ENCODE results near the gene ATG4B.
A peak's percentile ranks its signal among the peaks of the same experiment; 100 is the strongest.
"Not testable (repeated sequence)": the region's sequence is repeated elsewhere in the genome, so short reads cannot be mapped to it uniquely, and the experiment has no call there.

ATG4B gene

DNA sequence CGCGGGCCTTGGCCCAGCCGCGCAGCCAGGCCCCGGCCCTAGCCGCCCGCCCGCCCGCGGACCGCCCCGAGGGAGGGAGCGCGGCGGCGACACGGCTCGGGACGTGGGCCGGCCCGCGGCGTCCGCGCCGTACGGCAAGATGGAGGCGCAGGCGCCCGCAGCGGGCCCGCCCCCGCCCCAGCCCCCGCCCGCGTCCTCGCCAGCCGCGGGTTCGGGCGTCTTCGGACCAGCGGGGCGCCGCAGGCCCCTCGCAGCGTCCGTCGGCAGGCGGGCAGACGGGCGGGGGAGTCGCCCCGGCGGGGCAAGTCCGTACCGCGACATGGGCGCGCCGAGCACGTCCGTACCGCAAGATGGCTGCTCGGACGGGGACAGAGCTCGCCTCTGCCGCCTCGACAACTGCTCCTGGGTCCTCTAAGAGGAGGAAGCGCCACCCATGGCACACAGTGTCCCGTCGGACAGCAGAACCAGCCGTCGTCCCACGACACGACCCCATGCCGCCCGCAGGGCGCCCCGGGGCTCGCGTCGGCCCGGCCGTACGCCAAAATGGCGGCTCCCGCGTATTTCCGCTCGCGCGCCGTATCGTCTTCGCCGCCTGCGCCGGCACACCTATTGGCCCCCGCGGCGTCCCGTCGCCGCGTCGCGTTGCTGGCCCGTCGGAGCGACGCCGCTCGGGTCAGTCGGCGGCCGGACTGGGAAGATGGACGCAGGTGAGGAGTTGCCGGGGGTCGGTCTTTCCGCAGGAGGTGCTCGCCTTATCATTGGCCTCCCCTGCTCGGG, at the start of gene ATG4B, which contains the start of gene THAP4:
Gene ATG4B, plus strand, starts transcription at position 676 of the 777 bp plus-strand sequence. Its CDS starts 22 bp downstream, at position 698.
Gene THAP4, minus strand, starts transcription at position 141 of the 777 bp plus-strand sequence. CDS start 141 bp downstream, outside the sequence.
- DNase-seq = peak; percentile 78 to 81

DNA sequence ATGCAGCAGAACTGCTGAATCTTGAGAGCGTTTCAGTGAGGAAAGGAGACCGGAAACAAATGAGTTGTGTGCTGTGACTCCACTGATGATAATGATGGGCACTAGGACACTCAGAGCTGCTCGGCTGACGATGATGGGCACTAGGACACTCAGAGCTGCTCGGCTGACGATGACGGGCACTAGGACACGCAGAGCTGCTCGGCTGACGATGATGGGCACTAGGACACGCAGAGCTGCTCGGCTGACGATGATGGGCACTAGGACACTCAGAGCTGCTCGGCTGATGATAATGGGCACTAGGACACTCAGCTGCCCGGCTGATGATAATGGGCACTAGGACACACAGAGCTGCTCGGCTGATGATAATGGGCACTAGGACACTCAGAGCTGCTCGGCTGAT, 47.6 kb upstream of the ATG4B start:
- not testable (repeated sequence) for DNase-seq

GRCh38 chr2:241590496-241591455, 46.7 kb upstream of the ATG4B start:
- DNase-seq = not testable (repeated sequence)

GRCh38 chr2:241592126-241592845, 45.2 kb upstream of the ATG4B start:
- no peak for DNase-seq

DNA sequence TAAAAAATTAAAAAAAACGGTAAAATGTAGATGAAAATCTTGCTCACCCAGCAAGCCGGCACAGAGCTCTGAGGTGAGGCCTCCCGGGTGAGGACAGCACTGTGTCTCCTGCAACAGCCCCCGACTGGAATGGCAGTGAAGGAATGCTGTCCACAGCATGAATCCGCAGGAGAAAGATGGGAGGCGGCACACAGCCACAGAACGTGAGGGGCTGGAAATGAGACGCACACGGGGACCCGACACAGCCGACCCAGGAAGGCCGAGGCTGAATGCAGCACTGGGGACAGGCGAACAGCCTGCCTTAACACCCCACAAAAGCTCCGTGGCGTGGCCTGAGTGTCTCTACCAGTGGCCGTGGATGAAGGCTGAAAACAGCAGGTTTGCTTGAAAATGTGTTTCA, 44.2 kb upstream of the ATG4B start:
- DNase-seq = no peak

DNA sequence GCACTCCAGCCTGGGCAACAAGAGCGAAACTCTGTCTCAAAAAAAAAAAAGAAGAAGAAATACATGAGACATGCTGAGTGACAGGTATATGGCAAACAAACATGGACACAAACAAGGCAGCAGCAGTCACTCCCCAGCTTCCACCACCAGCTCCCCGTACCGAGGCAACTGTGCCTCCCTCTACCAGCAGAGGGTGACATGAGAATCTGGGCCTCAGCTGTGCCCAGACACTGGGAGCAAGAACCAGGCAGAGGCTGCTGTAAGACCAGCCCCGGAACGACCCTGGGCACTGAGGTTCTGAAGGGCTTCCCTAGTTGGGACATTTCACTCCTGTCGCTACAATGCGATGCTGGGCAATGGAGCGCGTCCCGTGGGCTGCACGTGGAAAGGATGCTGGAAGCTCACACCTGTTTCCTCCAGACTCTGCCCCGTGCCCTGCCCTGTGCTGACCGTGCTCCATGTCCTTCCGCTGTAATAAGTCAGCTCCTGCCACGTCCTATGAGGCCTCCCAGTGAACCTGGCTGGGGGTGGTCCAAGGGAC, 41.8 kb upstream of the ATG4B start:
- peak; percentile 14 to 28 for DNase-seq

DNA sequence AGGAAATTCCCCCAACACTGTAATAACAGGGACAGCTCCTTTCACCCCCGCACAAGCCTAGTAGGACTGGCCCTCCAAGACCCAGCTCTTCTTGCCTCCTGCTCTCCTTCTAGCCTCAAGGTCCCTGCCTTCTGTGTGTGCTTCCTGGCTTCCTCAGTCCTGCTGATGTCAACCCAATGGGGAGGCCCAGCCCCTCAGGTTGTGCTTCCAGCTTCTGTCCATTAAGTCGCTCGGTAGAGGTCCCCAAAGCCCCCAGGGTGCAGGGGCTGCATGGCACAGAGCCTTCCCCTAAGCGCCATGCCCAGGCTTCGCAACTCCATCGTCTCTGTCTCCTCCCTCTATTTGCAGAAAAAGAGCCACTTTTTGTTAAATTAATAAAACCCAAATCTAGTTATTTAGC, 39.9 kb upstream of the ATG4B start:
- no peak for DNase-seq

- DNase-seq = no peak
These were observed 39.4 kb upstream of the ATG4B start for GRCh38 chr2:241598061-241598460.

- no peak for DNase-seq
These were observed 39.0 kb upstream of the ATG4B start for GRCh38 chr2:241598487-241598886.

DNA sequence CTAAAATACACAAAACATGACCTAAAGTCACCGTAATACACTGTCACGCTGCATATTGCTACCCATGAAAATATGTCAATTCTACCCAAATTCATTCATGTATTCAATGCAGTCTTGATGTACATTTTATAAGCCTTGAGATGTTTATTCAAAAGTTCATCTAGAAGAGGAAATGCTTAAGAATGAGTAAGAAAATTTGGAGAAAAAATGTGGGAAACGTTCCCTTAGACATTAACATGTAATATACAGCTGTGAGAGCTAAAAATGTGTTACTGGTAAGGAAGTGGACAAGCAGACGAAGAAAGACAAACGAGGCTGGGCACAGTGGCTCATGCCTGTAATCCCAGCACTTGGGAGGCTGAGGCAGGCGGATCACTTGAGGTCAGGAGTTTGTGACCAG, 37.9 kb upstream of the ATG4B start:
- no peak for DNase-seq

- DNase-seq = no peak
These were observed 35.7 kb upstream of the ATG4B start for GRCh38 chr2:241601841-241602240.

DNA sequence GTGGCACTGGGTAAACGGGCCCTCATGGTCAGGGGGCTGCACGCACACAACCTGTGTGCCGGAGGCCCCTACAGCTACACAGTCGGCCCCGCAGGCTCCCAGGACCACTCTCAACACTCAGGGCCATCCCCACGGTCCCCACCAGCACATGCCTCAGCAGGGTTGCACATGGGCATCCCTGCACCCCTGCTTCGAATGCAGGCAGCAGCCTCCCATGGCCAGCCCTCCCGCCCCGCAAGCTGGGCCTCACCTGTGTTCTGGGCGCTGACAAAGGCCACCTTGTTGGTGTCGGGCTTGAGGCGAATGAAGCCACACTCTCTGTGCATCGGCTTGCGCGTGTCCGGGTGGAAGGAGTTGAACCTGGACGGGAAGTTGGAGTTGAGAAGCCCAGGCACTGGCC, 34.8 kb upstream of the ATG4B start:
- no peak for DNase-seq

DNA sequence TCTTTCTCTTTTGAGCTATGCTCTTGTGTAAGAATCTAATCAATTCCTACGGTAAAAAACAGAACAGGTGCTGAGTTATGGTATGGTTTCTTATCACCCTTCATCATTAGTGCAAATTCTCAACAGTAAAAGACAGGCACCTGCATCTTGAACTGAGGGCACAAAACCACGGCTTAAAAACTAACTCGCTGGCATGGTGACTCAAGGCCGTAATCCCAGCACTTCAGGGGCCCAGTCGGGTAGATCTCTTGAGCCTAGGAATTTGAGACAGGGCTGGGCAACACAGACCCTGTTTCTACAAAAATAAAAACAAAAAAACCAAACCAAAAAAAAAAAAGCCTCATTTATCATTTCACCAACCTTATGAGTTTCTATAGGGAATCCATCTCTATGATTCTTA, 33.8 kb upstream of the ATG4B start:
- no peak for DNase-seq

DNA sequence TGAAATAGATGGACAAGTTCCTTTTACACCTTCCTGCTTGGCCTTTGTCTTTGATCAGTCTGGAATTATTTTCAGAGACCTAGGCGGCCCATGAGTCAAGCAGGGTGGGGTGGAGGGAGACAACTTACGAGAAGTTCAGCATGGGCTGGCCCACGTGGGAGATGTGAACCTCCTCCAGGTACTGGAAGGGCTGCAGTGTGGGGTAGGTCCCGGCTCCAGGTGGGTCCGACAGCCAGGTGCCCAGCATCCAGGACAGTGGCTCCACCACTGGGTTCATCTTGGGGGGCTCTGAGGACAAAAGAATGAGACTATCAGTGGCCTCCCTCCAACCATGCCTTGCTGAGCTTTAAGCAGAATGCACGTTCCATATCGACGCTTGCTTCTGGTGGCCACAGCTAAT, 31.3 kb upstream of the ATG4B start:
- DNase-seq = no peak

DNA sequence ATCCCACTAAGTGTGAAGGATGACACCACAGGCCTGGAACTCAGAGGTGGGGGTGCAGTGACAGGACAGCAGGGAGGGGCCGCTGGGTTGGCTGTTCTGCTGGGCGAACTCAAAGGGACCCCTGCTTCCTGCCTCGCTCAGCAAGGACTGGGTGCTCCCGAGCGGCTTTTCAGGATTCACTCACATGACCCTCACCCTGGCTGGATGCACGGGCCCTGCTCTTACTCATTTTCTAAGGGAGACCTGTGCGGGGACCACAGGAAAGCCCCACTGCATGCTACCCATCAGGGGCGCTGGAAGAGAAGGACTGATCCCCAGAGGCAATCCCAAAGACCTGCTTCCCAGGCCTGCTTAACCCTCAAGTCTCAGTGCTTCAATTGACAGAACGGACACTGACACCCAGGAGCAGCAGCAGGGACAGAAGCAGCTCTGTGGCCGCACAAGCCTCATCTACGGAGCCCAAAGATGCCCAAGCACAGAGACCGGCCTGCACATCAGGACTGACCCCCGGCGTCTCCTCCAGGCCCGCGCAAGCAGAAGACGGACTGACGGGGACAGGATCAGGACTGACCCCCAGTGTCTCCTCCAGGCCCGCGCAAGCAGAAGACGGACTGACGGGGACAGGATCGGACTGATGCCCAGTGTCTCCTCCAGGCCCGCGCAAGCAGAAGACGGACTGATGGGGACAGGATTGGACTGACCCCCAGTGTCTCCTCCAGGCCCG, 30.2 kb upstream of the ATG4B start:
- no peak for DNase-seq

DNA sequence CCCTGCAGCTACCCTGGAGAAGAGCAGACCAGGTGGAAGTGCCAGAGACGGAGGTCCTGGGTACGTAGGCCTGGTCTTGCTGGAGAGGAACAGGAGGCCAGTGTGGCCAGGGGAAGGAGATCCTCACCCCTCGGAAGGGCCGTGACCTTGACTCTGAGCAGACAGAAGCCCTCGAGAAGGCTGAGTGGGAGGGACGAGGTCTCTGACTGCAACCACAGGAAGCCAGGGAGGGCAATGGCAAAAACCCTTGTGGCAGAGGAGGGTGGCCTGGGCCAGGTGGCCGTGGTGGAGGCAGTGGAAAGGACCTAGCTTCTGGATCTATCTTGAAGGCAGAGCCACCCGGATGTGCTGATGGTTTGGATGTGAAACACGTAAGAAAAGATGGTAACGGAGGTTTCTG, 28.6 kb upstream of the ATG4B start:
- DNase-seq = no peak

GRCh38 chr2:241609859-241610793, 27.4 kb upstream of the ATG4B start:
- peak; percentile 88 to 90 for DNase-seq

GRCh38 chr2:241611062-241611461, 26.4 kb upstream of the ATG4B start:
- DNase-seq = no peak

DNA sequence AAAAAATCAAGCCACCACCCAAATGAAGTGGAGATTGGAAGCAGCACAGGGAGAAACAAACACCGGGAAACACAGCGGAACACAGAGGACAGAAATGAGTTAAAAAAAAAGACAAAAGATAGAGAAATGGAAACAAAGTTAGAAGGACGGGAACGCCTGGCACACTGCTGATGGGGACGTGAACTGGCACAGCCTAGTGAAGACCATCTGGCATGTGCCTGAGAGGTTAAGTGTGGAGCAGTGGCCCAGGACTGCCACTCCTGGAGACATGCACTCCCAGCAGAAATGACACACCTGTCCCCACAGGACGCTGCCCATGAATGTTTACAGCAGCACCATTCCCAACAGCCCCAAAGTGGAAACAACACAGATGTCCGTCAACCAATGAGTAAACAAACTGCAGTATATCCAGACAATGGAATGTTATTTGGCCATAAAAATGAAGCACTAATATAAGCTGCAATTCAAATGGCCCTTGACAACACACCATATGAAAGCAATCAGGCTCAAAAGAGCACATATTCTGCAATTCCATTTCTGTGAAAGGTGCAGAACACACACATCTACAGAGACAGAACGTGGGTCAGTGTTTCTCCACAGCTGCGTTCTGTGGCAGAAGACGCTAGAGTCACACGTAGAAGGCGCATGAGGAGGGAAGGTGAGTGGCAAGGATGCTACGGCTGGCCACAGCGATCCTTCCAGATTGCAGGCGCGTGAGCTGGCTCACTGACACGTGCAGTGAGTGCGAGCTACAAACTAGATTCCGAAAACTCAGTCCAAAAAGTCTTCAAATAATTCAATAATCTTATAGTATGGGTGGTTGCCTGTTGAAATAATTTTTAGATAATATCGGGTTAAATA, 25.1 kb upstream of the ATG4B start:
- DNase-seq = no peak

All from activated CD4-positive, alpha-beta T cell treated with anti-CD3 and anti-CD28 coated beads, Interleukin-2, amount 50 U/mL, for 48 hours (primary cell).